NCI-H1092 (cell line): ENCODE results near the gene RRAGD.

Experiments used
- DNase-seq: peaks from one replicate; lab custom pipeline; 2025; lab: John Stamatoyannopoulos, UW

Gene RRAGD

DNA sequence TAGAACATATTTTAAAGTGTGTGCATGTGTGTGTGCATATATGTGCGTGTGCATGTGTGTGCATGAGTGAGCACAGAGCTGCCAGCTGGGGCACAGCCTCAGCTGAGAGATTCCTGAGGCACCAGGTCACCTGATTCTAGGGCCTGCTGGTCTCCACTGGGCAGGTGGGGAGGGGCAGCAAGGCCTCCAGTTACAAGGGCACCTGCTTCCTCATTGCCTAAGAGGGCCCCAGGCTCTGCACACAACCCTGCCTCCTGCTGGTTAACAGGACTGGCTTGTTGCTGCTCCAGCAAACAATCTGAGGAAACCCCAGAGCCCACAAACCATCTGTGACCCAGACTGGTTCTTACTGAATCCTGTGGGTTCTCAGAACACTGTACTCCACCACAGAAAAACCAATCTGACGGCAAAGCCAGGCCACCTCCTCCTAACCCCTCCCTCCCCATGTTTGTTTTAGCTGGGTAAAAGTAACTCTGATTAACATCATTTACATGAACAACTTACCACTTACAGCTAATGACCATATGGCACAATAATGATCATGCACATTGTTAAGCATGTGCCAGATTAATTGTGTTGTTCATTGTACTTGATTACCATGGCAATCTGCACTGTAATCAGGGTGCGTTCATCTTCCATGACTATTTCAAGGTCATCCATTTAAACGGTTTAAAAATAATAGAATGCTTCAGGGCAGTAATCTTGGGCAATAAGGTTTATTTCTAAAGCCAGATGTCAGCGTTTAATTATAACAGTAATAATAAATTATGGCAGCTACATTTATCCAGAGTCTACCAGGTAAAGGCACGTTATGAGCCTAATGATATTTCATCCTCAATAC, 36.4 kb downstream of the RRAGD start:
- peak; percentile 48 for DNase-seq

DNA sequence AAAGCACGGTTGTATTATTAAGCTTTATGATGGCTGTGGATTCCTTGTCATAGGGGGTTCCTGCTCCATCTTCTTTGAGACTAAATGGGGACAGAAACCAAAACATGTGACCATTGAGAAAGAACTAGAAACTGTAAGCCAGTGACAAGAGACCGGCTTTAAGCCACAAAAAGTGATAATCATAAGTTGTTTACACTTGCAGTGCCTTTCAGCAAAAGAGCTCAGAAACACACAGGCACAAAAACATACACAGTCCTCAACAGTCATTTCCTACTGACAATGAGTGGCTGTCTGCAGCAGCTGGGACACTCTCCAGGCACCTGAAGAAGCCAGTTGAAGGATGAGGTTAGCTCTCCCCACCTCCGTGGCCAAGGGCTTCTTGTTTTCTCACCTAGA, 39.6 kb downstream of the RRAGD start:
- no peak for DNase-seq

DNA sequence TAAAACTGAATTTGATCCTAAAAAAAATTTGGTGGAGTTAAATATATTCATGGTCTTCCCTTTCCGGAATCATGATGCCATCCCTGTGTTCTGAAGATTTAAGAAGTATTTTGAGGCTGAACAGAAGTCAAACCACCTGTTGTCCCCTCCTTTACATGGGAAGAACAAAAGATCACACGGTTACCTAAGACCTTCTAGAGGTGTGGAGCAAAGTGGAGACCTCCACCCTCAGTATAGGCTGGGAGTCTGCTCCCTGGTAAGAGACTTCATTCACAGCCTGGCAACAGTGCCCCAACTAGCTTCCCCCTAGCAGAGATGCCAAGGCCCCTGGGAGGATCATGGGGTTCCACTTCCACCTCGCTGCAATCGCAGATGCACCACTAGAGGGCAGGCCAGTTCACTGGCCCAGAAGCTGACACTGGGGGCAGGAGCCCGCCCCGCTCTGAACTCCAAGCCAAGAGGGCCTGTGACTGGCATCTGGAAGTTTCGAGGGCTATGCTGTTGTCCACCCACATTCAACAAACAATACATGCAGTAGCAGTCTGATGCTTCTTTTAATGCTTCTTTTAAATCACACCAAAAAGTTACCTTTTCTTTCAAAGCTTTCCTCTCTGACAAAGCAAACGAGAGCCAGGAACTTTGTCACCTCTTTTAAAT, 40.1 kb downstream of the RRAGD start:
- no peak for DNase-seq

DNA sequence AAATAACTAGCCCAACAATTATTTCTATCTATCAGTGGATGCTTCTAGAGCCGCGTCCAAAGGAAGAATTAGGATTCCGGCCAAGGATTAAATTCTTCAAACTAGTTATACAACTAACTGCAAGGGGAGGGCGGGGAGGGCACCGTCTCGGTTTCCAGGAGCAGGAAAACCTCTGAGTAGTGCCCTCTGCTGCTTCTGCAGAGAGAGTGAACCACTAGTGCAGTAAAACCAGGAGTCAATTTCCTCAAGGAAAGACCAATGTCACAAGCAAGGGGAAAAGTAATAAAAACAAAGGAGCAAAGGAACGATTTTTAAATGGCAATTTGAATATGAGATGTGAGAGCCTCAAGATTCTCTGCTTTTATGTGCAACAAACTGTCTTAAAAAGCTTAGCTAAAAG, 43.1 kb downstream of the RRAGD start:
- no peak for DNase-seq

DNA sequence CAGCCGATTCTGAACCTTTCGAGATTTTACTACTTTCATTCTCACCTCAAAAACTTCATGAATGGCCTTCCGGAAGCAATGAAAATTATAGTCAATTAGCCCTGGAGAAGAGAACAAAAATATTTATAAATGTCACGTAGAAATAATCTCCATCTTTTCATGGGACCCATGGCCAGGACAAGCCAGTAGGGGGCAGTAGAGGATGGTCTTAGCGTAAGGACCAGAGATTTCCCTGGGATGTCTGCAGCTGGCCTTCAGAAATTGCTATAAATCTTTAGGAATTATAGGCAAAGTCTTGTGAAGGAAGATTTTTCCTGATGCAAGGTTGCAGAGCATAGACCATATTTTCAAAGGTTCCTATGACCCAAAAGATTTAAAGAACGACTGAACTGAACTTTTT, 44.0 kb downstream of the RRAGD start:
- DNase-seq, result no peak

DNA sequence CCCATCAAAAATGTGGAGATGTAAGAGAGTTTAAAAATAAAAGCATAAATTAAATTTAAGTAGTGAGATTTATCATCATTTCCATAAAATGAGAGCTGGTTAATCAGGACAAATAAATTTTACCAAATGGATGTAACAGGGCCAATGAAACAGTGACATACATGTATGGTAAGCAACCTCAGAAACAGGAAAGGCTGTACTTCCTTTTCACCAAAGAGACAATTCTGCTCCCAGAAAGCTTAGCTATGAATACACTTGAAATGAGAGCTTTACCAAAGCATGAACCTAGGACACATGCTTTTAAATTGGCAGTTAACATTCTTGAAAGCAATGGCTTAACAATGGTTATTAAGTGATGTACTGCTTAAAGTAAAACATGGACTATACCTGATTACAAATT, 47.5 kb downstream of the RRAGD start:
- DNase-seq, result no peak

DNA sequence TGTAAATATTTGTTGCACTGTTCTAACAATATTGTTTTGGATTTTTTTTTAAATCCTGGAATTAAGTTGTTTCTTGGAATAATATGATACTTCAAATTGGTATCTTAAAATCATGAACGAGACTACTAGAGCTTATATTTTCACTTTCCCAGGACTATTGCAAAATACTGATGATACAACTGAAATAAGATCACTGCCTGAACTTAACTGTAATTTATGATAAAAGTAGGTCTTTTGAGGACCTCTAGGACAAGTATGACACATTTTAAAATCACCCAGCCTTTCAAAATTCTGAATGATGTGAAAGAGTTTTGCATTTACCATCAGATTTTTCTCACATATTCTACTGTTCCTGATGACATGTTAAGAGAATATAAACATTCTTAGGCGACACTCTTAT, 50.9 kb downstream of the RRAGD start:
- DNase-seq, result no peak

DNA sequence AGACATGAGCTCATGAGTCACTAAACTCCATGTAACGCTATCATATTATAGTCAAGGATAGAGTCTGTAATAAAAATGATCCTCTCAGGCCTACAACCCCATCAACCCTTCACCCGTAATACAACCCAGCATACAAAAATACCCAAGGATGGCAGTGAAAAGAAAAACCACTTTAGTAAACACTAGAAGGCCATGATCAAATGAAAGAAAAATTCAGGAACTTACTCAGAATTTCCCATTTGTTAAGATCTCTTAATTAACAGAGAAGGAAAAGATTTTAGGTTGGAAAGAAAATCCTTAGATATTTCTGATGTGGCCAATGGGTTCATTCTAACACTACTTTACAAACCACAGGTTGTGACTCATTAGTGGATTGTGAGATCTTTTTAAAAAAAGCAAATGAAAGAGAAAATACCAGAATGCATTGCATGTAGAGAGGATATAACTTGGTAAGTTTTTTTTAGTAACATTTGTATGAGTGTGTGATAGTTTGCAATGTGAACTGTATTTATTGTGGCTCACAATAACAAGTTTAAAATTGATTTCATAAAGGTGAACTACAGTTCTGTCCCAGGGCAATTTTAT, 51.6 kb downstream of the RRAGD start:
- DNase-seq, result no peak

DNA sequence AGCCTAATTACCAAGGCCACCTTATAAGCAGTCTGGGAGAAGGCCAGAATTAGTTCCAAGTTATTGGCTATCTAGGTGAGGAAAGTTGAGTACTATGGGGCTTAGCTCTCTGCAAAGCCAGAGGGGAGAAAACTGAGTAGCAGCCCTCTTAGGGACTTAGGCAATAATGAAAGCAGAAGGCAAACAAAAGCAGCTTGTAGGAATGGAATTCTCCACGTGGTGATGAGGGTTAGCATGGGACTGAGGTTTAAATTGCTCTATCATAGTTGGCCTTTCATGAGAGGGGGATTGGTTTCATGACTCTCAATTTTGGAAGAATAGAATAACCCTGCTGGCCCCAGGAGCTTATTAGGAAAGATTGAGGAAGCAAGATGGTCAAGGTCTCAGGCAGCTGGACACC, 52.5 kb downstream of the RRAGD start:
- DNase-seq, result no peak

DNA sequence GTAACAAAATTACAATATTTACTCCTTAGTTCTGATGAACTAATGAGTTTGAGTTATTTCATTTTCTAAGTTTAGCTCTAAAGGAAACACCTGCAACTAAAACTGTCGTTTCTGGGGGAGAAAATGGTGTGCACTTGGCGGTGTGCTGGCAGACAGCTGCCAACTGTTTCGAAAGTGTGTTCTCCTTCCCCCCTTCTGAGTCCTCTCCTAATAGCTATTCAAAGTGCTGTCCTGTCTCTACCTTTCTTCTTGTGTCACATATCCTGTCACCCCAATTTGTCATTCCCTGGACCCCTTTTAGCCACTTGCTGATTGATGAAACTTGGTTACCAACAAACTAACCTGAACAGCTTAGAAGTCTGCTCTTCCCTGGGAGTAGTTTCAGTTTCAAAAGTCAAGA, 54.7 kb downstream of the RRAGD start:
- DNase-seq, result no peak

DNA sequence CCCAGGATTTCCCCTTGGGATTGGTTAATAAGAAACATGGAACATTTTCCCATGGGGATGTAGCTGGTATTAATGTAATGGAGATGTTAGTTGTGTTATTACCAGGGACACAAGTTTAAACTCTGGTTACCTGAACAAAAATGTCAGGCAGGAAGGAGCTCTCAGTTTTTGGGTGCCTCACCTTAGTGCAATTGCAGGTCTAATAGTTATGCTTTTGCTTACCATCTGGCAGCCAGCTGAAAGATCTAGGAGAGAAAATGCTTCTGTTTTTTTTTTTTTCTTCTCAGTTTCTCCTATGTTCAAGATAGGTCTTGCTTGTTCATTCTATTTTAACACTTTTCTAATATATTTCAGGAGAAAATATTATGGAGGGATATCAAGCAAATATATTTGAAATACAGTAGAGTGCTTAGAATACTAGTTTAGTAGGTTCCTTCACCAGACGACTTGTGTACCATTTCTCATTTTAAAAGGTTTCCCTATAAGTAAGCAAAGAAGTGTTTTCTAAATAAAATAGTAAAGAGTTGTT, 55.4 kb downstream of the RRAGD start:
- DNase-seq, result no peak

DNA sequence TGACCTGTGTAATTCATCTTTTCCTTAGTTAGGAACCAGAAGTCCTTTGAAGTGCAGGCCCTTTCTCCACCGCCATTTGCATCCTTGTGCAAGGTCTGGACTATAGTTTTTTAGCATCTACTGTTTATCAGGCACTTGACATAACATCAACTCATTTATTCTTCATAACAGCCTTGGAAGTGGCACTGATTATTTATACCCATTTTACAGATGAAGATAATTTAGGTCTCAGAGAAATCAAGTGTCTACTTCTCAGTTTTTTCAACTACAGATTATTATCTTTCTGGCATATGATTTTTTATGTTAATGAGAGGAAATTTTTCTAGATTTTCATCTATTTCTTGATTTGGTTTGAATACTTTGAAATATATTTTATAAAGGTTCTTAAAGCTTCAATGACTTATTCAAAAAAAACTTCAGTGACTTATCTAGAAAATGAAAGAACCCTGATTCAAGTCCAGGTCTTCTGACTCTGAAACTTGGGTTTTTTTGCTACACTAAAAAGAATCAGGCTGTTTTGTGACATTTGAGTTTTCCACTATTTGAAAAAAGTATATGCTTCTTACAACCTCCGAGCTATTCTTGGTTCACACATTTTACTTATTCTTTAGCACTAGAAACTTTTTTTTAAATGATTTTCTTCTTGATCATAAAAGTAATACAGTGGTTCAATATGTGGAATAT, 56.4 kb downstream of the RRAGD start:
- no peak for DNase-seq

DNA sequence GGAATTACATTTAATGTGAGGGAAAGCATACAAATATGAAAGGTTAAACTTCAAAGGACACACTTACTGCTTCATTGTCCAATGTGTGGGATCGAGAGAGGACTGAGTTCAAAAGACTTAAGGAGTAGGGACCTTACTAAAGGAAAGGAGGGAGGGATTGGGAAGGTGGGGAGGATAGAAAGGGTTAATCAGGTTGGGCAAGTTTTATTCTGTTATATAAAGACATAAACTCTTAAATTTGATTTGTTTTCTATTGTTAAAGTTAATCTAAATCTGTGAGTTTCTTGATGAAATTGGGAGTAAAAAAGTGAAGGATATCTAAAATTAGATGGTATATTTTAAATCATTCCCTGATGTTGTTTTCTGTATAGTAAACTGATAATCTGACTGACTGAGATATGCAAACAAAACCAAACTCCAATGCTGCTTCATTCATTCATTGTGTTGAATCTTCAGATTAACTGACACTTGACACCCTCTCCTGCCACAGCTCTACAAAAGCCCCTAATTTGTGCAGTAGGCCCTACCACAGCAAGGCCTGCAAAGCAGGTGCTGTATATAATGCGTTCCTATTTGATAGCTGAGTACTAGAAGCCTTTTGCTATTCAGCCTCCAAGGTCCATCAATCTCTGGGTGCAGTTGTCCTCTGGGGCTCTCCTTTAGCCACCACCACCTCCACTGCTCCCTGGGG, 58.2 kb downstream of the RRAGD start:
- peak; percentile 55 for DNase-seq

DNA sequence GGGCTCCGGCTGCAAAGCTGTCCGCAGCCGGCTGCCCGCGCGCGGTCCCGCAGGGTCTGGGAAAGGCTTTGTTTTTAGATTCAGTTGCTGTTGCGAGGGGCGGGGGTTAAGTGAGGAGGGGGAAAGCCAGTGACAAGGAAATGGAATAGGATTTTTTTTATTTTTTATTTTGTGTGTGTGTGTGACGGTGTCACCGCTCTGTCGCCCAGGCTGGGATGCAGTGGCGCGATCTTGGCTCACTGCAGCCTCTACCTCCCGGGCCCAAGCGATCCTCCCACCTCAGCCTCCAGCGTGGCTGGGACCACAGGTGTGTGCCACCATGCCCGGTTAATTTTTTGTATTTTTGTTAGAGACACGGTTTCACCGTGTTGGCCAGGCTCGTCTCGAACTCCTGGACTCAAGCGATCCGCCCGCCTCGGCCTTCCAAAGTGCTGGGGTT, 58.9 kb downstream of the RRAGD start:
- DNase-seq, result no peak

DNA sequence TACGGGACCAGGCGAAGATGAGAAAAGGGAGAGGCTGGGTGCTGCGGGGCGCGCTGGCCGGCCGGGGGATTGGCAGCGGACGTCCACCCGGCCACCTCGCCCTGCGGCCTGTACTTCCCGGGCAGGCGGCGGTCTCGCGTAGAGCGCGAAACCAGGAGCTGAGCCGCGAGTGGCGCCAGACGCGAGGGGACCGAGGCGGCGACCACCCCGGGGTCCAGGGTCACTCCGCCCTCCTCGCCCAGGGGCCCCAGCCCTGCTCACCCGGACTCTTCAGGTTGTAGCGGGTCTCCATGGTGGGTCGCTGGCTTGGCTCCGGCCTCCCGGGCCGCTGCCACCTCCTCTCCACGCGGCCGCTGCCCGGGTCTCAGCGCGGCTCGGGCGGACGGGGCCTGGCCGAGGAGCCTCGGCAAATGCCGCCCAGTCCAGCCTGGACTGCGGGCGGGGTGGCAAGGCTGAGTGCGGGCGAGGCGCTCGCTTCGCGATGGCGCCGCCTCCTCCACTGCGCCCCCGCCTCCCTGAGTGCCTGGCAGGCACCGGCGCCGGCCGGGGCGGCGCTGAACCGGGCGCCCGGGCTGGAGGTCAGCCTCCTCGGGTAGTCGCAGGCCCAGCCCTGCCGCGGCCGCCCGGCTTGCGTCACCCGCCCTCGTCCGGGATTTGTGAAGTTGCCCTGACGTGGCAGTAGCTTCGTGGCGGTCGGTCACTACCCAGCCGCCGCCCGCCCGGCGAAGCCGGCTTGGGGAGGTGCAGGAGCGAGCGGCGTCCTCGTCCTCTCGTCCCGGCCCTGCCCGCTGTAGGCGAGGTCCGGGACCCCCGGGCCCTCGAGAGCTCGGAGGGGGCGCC, 59.6 kb downstream of the RRAGD start, which contains the start of gene UBE2J1:
Gene UBE2J1 (minus strand): TSS at position 445 of the 840 bp plus-strand sequence. CDS start 153 bp downstream, at position 292.
- peak; percentile 47 for DNase-seq

DNA sequence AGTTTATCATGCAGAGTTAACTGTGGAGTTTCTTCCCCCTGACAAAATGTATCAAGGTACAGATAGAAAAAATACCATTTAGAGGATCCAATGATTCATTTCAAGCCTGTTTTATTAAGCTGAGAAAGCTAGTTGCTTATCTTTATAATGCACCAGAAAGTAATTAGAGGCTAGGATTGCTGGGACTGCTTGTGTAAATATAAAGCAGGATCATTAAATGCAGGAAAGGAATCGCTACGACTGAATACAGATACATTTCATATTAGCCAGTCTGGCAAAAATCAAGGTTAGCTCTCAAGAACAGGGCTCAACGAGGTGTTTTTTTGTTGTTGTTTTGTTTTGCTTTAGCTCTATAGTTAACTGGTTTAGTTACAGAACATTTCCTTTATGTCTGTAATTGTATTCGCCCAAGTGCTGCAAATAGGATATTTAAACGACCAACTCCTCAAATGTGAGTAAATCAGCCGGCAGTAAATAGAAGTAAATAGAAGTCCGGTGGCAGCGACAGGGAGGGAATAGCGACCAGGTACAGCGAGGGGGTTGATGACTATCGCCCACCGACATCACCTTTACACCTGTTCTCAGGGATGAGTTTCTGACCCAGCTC, 60.3 kb downstream of the RRAGD start:
- DNase-seq, result no peak

DNA sequence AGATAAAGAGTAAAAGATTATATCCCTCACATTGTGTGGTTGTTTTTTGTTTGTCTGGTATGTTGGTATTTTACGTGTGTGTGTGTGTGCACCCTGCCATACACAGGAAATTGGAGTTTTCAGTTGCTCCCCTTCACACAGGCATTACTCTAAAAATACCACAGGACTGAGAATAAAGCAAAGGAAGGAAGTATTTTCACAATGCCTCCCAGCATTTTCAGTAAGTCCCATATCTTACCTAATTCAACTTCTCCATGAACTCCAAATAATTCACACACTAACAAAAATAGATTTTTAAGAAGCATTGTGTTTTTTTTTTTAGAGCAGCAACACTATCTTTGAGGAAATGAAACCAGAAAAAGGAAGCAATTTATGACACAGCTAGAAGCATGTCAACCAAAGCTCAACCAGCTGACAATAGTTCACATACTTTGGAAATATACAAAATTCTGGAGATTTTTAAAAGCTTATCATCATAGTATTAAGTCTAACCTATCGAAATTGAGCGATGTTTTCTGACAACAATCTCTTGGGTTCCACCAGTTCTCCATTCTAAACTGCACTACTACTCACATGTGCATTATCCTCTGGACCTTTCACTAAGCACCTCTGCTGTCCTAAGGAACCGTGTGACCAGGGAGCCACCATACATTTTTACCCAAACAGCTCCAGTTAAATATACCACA, 61.6 kb downstream of the RRAGD start:
- no peak for DNase-seq

DNA sequence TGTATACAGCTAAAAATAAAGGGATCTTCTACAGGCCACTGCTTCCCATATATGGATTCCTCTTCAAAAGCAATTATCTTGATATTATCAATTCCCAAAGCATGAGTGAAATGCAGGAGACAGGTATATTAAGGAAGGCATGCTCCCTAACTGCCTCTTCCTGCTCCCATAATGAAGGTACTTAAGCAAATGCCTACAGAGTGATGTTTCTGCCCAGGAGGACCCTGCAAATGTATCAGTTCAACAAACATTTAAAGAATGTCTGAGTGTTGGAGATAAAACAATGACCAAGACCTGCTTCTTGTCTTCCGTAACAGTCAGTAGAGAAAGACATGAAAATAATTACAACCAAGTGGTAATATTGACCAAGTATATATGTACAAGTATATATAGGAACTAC, 63.7 kb downstream of the RRAGD start:
- DNase-seq, result no peak

DNA sequence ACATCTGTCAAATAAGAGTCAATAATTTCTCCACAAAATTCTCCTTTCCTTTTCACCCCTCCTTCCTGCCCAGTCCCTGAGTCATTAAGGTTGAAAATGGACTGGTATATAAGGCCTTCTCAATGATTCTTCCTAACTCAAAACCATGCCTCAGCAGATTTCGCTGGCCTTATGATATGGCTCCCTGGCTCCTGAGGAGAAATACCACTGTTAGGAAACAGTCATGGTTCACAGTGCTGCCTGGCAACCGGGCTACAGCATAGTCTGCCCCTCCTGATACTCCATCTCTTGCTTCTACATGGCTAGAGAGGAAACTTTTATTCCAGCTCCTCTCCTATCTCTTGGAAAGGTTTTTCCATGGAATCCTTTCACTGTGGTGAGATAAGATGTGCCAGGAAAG, 64.2 kb downstream of the RRAGD start:
- DNase-seq, result no peak

DNA sequence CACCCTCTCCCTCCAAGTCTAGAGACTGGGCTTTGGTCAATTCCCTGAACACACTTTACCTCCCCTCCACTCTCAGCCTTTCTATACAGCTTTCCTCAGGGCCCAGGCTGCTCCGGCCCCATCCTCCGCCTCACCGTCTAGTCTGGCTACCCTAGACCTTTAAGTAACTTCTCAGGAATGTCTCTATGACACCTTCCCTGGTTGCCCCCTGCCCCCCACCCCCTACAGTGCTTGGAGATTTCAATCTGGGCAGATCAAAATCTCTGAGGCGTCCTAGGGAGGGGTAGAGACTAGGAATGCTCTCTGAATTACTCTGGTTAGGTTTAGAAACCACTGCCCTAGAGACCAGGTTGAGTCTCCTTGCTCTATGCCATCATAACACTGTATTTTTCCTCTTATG, 65.6 kb downstream of the RRAGD start:
- no peak for DNase-seq
